SU-DHL-6 (cell line): Measurements from ENCODE around the gene CYTH4.

ENCODE experiments used
- H2AFZ ChIP-seq: fragments of 200-600 bp; sonication (generic); 2 replicates; pipeline ENCODE4 v1.6.1; 2014; ENCODE audit warnings: low read depth, mild to moderate bottlenecking, moderate library complexity, mixed read lengths, antibody characterized with exemption, low read length; ENCODE audit not compliant: severe bottlenecking
- H3F3A ChIP-seq: fragments of 200-600 bp; shearing (Covaris generic); 2 replicates; pipeline ENCODE4 v1.6.0; 2016; ENCODE audit warnings: antibody characterized with exemption, mild to moderate bottlenecking; ENCODE audit not compliant: insufficient read depth
- H3K27ac ChIP-seq: fragments of 200-600 bp; sonication (generic); 2 replicates; pipeline ENCODE4 v1.5.1; 2016; ENCODE audit warnings: low read depth, mild to moderate bottlenecking, low read length, moderate library complexity, mixed read lengths
- H3K27me3 ChIP-seq: fragments of 200-600 bp; sonication (generic), shearing (Covaris generic); 2 replicates; pipeline ENCODE4 v1.6.0; 2014; ENCODE audit warnings: mild to moderate bottlenecking, low read length
- H3K36me3 ChIP-seq: fragments of 200-600 bp; sonication (generic); 2 replicates; pipeline ENCODE4 v1.6.1; 2014; ENCODE audit warnings: mild to moderate bottlenecking, low read length, mixed read lengths
- H3K4me2 ChIP-seq: fragments of 300-600, 200-600 bp; shearing (Covaris generic), sonication (generic); 2 replicates; pipeline ENCODE4 v1.6.0; 2014; ENCODE audit warnings: low read length, low read depth, mild to moderate bottlenecking; ENCODE audit not compliant: poor library complexity, severe bottlenecking
- H3K4me3 ChIP-seq: fragments of 200-600 bp; sonication (generic); 2 replicates; pipeline ENCODE4 v1.5.1; 2014; ENCODE audit warnings: antibody characterized with exemption, low read length, mild to moderate bottlenecking, mixed read lengths; ENCODE audit not compliant: insufficient read depth, poor library complexity, severe bottlenecking
- H3K79me2 ChIP-seq: fragments of 200-600 bp; sonication (generic); 2 replicates; pipeline ENCODE4 v1.6.1; 2014; ENCODE audit warnings: mild to moderate bottlenecking, low read length, moderate library complexity; ENCODE audit not compliant: insufficient read depth
- H3K9ac ChIP-seq: fragments of 200-600 bp; sonication (generic); 2 replicates; pipeline ENCODE4 v1.7.0; 2014; ENCODE audit warnings: mild to moderate bottlenecking, low read length
- H3K9me2 ChIP-seq: fragments of 200-600 bp; sonication (generic); replicated peaks from 2 replicates; pipeline ENCODE4 v1.6.1; 2014; ENCODE audit warnings: low read length; ENCODE audit not compliant: insufficient read depth
- H3K9me3 ChIP-seq: fragments of 200-600 bp; sonication (generic); 2 replicates; pipeline ENCODE4 v1.6.1; 2014; ENCODE audit warnings: low read length, mixed read lengths; ENCODE audit not compliant: insufficient read depth
- H4K20me1 ChIP-seq: fragments of 200-600 bp; sonication (generic); 2 replicates; pipeline ENCODE4 v1.6.1; 2014; ENCODE audit warnings: low read depth, mild to moderate bottlenecking, antibody characterized with exemption, low read length, moderate library complexity, mixed read lengths
- CTCF ChIP-seq: fragments of 200-600 bp; sonication (generic); IDR thresholded peaks from one replicate; pipeline ENCODE4 v1.5.1; 2017; ENCODE audit warnings: antibody characterized with exemption, mild to moderate bottlenecking, low read length, moderate library complexity; ENCODE audit not compliant: insufficient read depth, poor library complexity, severe bottlenecking
- EZH2phosphoT487 ChIP-seq: fragments of 200-600 bp; sonication (generic), shearing (Covaris generic); conservative IDR thresholded peaks from 2 replicates; pipeline ENCODE4 v1.6.1; 2018; ENCODE audit warnings: mild to moderate bottlenecking, antibody characterized with exemption, low read length, moderate library complexity, mixed read lengths

CYTH4 gene

GRCh38 chr22:37256075-37256726, 26.1 kb upstream of the CYTH4 start:
- Histone ChIP-seq H3K27me3 (no peaks in the 10 kb centered on the region), H3K36me3 (no peaks in the 10 kb centered on the region), H3K79me2 (no peaks in the 10 kb centered on the region), H4K20me1 (no peaks in the 10 kb centered on the region), H3K4me2 (no peak overlapping the region), H3K27ac (no peak overlapping the region), H3K9me3 (no peaks in the 10 kb centered on the region), H3K9ac (no peak overlapping the region), H2AFZ (no peak overlapping the region), H3K4me3 (no peak overlapping the region), H3K9me2 (no peaks in the 10 kb centered on the region), H3F3A (no peaks in the 10 kb centered on the region)
- TF ChIP-seq EZH2phosphoT487 (no peak), CTCF (no peak)

GRCh38 chr22:37258005-37258752, 24.1 kb upstream of the CYTH4 start:
- TF ChIP-seq EZH2phosphoT487 (no peak), CTCF (no peak)

GRCh38 chr22:37258753-37259401, 23.4 kb upstream of the CYTH4 start:
- H4K20me1 ChIP-seq = no peaks in the 10 kb centered on the region
- no peaks in the 10 kb centered on the region; the same call in 1 of the 2 replicates for H3K36me3 ChIP-seq
- no peaks in the 10 kb centered on the region for H3F3A ChIP-seq
- no peak overlapping the region for H3K27ac ChIP-seq
- no peak overlapping the region for H2AFZ ChIP-seq
- H3K9ac ChIP-seq = no peak overlapping the region
- H3K79me2 ChIP-seq = no peaks in the 10 kb centered on the region
- TF ChIP-seq EZH2phosphoT487 (no peak), CTCF (no peak)
- no peaks in the 10 kb centered on the region for H3K9me2 ChIP-seq
- H3K27me3 ChIP-seq = no peaks in the 10 kb centered on the region
- H3K4me2 ChIP-seq = no peak overlapping the region
- H3K9me3 ChIP-seq = peaks cover 3% of the 10 kb centered on the region; the same call in 1 of the 2 replicates
- no peak overlapping the region for H3K4me3 ChIP-seq

More at GRCh38 chr22:37258005-37258752, 24.1 kb upstream of the CYTH4 start:
- Histone ChIP-seq H3K36me3 (no peaks in the 10 kb centered on the region), H3K9me3 (no peaks in the 10 kb centered on the region), H4K20me1 (no peaks in the 10 kb centered on the region), H3F3A (no peaks in the 10 kb centered on the region), H3K27me3 (no peaks in the 10 kb centered on the region), H3K9ac (no peak overlapping the region), H3K4me2 (no peak overlapping the region), H3K9me2 (no peaks in the 10 kb centered on the region), H3K27ac (no peak overlapping the region), H3K79me2 (no peaks in the 10 kb centered on the region), H3K4me3 (no peak overlapping the region), H2AFZ (no peak overlapping the region)
